Heart left ventricle (tissue), 16 donors: Measurements from ENCODE around the gene SIX2. TPM values are rescaled to one million over a fixed set of nuclear protein-coding genes. Genes with fewer than 3 reads are reported as not detected.

Source experiments
- ATAC-seq, 4 donors: fragments of 200-7000 bp; cut with Tn5 transposase; one replicate each; pipeline ENCODE4 v1.9.1; 2020 to 2022; ENCODE audit warnings: moderate library complexity in 4 of 4, mild to moderate bottlenecking in 3 of 4, moderate number of reproducible peaks in 1 of 4
- DNase-seq, 5 donors: peaks; one replicate each; pipeline ENCODE4 v3.0.0-alpha.2; 2020
- H3K27ac ChIP-seq, 12 donors: fragments of 200-600 bp; sonication (generic) in 4 of 12; one replicate each; pipeline versions ENCODE4 v1.5.0 to v1.8.0; 2016 to 2022; ENCODE audit warnings: mild to moderate bottlenecking in 2 of 12
- H3K27me3 ChIP-seq, 9 donors: fragments of 200-600 bp; sonication (generic) in 2 of 9; one replicate each; pipeline versions ENCODE4 v1.5.1 to v1.8.0; 2016 to 2022; ENCODE audit warnings: mild to moderate bottlenecking in 3 of 9
- H3K36me3 ChIP-seq, 9 donors: fragments of 200-600 bp; sonication (generic) in 2 of 9; one replicate each; pipeline versions ENCODE4 v1.5.0 to v1.8.0; 2018 to 2022; ENCODE audit warnings: mild to moderate bottlenecking in 2 of 9
- H3K4me1 ChIP-seq, 12 donors: fragments of 200-600 bp; sonication (generic) in 4 of 12; one replicate each; pipeline versions ENCODE4 v1.5.0 to v1.8.0; 2016 to 2022; ENCODE audit warnings: mild to moderate bottlenecking in 3 of 12
- H3K4me3 ChIP-seq, 12 donors: fragments of 200-600 bp; sonication (generic) in 4 of 12; one replicate each; pipeline versions ENCODE4 v1.5.0 to v1.8.0; 2017 to 2022; ENCODE audit warnings: mild to moderate bottlenecking in 9 of 12, moderate library complexity in 4 of 12
- H3K9me3 ChIP-seq, 12 donors: fragments of 200-600 bp; sonication (generic) in 4 of 12; one replicate each; pipeline versions ENCODE4 v1.5.0 to v1.8.0; 2016 to 2022; ENCODE audit warnings: mild to moderate bottlenecking in 1 of 12
- POLR2A ChIP-seq, 2 donors: fragments of 450-650 bp; IDR thresholded peaks; one replicate each; pipeline ENCODE4 v1.6.1; 2017; ENCODE audit warnings: antibody characterized with exemption in 2 of 2, mild to moderate bottlenecking in 2 of 2, moderate library complexity in 2 of 2
- WGBS, 4 donors: extraction: QIAGEN DNeasy Blood & Tissue Kit in 2 of 4; methylation state at CpG; one replicate each; pipeline versions ENCODE4 v1.1.5 to v1.1.7; 2013 to 2018; 5-methylcytosine and 5-hydroxymethylcytosine counted together
- intact Hi-C, 10 donors: fragments of 100-400 bp; cut with DNase I; formaldehyde crosslinking; loops; one replicate each; pipeline versions ENCODE4 v1.11.1 to v1.14.2; 2022
- polyA plus RNA-seq, 2 donors: library from polyadenylated mRNA; stranded (reverse); fragments of 200-250 nt; gene quantifications; one replicate each; pipeline ENCODE4 v1.2.3, GENCODE V29; 2013
- total RNA-seq, 9 donors: library from RNA; depleted of rRNA in 2 of 9; stranded (reverse); fragments of >200 nt in 2 of 9; fragmentation: NEBNext Ultra II Directional in 3 of 9; extraction: Animal tissue kit (Norgen Biotek cat#: 25700) in 3 of 9; gene quantifications; one replicate each; pipeline versions ENCODE4 v1.1.0 to v1.2.4, GENCODE V29; 2016 to 2023
- TF ChIP-seq, protein P1 (sequence below), 12 donors: fragments of 200-600 bp; sonication (generic) in 4 of 12; IDR thresholded peaks; one replicate each; pipeline versions ENCODE4 v1.5.0 to v1.8.0; 2018 to 2022; ENCODE audit warnings: antibody characterized with exemption in 12 of 12, mild to moderate bottlenecking in 5 of 12
- donor health status: ischemic (EF 13 %, LVEDD 7.1; RV severe dilation, severe dysfunction).
- donor health status: healthy with polysubstance abuse.
- donor health status: DM: no; HTN: yes; CAD: no.
- donor health status: DM: no; HTN: no; CAD: no.
- donor health status: ischemic (EF 25% LVEDD 6.9; RV normal size, moderate dysfunction).
- donor health status: ischemic (EF 25% LVEDD 5.7; RV mildly dilated, moderate dysfunction).
- donor health status: healthy.
- donor health status: DM: yes; HTN: yes; CAD: no.
- donor health status: ischemic (EF 35%, LVEDD 5.7; RV mildly dilated, moderate dysfunction).
- donor health status: nonischemic (EF 11% LVEDD 7.7; RV severe dilation, severe dysfunction).
- donor health status: DM: yes; HTN: yes; CAD: no.
- donor health status: PGD.
- donor health status: ischemic (EF 29% LVEDD 5.4; RV normal size, mild dysfunction).
- donor health status: nonischemic (EF 23%, LVEDD 6.1; RV moderate dilation, normal function).

The SIX2 gene
- total and polyA plus RNA-seq, 11 donors, result 0.32 to 2.0 (median 0.99) TPM

DNA sequence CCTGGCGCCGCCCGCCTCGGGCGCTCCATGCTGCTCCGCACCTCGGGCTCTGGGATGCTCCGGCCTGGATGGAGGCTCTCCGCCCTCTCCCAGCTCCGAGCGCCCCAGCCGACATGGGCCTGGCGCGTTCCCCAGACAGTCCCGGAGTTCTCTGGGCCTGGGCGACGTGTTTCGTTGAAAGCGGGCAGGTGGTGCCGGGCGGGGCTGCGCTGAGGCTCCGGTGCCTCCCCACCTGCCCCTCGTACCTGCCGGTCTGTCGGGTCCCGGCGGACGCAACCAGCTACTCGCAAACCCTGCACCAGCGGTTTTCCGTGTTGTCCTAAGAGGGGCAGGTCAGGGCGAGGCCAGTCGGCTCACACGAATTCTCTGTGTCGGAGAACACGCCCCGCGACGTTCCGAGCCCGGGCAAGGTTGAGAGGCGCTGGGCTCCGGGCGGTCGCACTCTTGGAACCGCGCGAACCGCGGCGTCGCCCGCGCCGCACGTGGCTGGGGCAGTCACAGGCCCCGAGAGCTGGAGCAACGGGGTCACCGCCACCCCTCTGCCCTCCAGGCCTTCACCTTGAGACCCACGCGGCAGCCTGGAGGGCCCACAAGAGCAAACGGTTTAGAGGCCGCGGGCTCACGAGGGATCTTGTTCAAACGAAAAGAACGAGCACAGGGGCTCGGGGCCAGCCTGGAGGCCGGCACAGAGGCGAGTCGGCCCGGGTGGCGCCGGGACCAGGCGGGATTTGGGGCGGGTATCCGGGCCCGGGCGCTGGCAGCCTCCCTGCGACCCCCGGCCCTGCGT, 4.2 kb upstream of the SIX2 start:
- Histone ChIP-seq H3K4me3 (peak overlapping the region; percentile 27 to 61 (median 48)), H3K9me3 (no peaks in the 10 kb centered on the region), H3K27me3 (peaks cover 32 to 85% (median 54%) of the 10 kb centered on the region in 9 donors), H3K36me3 (no peaks in the 10 kb centered on the region), H3K27ac (peak overlapping the region in 5 of 12 donors; percentile 17 to 56 (median 38)), H3K4me1 (peaks cover 4 to 45% (median 27%) of the 10 kb centered on the region in 12 donors)
- intact Hi-C loops, result no loop called here
- WGBS, 4 donors, result 3 to 15% (median 7%) methylated on average over 36 to 83 of the region's 83 CpGs
- no peak for TF ChIP-seq POLR2A (IDR thresholded peaks at IDR 0.05)
- TF ChIP-seq, protein P1, sequence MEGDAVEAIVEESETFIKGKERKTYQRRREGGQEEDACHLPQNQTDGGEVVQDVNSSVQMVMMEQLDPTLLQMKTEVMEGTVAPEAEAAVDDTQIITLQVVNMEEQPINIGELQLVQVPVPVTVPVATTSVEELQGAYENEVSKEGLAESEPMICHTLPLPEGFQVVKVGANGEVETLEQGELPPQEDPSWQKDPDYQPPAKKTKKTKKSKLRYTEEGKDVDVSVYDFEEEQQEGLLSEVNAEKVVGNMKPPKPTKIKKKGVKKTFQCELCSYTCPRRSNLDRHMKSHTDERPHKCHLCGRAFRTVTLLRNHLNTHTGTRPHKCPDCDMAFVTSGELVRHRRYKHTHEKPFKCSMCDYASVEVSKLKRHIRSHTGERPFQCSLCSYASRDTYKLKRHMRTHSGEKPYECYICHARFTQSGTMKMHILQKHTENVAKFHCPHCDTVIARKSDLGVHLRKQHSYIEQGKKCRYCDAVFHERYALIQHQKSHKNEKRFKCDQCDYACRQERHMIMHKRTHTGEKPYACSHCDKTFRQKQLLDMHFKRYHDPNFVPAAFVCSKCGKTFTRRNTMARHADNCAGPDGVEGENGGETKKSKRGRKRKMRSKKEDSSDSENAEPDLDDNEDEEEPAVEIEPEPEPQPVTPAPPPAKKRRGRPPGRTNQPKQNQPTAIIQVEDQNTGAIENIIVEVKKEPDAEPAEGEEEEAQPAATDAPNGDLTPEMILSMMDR (IDR thresholded peaks at IDR 0.05), result no peak
- DNase-seq (no peak), ATAC-seq (no peak)

- H3K4me1 ChIP-seq, result peaks cover 4 to 48% (median 32%) of the 10 kb centered on the region in 12 donors
- WGBS, 4 donors, result 30 to 47% (median 37%) methylated on average over 12 to 13 of the region's 13 CpGs
- H3K27me3 ChIP-seq, result peaks cover 38 to 92% (median 59%) of the 10 kb centered on the region in 9 donors
- intact Hi-C loops, result no loop called here
- H3K36me3 ChIP-seq, result no peaks in the 10 kb centered on the region
- TF ChIP-seq, protein P1 (IDR thresholded peaks at IDR 0.05), result no peak
- no peak for TF ChIP-seq POLR2A (IDR thresholded peaks at IDR 0.05)
- no peak overlapping the region for H3K27ac ChIP-seq
- ATAC-seq, result no peak
- H3K9me3 ChIP-seq, result no peaks in the 10 kb centered on the region
- DNase-seq, result no peak
- H3K4me3 ChIP-seq, result no peak overlapping the region
These were observed 3.5 kb upstream of the SIX2 start for GRCh38 chr2:45012733-45013132.

DNA sequence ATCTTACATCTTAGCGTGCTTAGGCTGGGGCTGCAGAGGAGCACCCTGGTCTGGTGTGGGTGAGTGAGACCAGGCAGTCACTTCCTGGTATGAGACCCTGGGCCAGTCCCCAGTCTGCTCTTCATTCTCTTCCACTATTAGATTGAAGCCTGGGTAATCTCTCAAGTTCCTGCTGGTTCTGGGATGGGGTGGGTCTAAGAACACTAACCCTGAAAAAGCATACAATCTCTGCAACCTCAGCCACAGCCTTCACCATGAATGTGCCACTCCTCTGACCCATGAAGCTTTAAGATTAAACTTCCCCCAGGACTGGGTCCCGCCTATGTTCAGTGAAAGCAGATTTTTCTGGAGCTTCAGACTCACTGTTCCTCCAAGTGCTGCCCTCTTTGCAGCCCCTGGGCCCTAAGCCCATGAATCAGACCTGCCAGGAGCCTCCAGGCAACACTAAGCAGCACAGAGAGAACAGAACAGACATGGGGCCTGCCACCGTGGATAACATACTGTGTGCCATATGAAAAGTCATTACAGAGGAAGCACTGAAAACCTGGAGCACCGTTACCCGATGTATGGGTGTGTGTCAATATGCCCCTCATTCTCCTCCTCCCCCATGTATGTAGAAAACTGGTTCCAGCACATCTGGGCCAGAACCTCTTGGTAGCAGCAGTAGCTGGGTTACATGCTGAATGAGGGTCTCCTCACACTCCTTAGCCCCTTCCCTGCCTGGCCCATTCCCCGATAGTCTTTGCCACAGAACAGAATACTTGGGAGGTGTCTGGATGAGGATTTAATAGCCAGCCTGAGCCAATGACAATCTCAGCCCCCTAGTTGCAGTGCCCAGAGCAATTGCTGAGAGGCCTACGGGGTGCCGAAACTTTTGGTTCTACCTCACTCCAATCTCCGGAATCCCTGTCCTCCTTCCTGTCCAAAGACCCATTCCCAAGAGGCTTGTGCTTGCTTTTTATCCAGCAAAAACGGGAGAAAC, 2.7 kb upstream of the SIX2 start:
- intact Hi-C loops, result no loop called here
- H3K27me3 ChIP-seq, result peaks cover 47 to 95% (median 65%) of the 10 kb centered on the region in 9 donors
- H3K36me3 ChIP-seq, result no peaks in the 10 kb centered on the region
- 42 to 48% (median 45%) methylated on average over 9 to 10 of the region's 10 CpGs for WGBS, 4 donors
- TF ChIP-seq, protein P1 (IDR thresholded peaks at IDR 0.05), result no peak
- no peak for TF ChIP-seq POLR2A (IDR thresholded peaks at IDR 0.05)
- DNase-seq, result no peak
- no peaks in the 10 kb centered on the region for H3K9me3 ChIP-seq
- peaks cover 4 to 49% (median 32%) of the 10 kb centered on the region in 12 donors for H3K4me1 ChIP-seq
- no peak overlapping the region for H3K4me3 ChIP-seq
- no peak for ATAC-seq
- H3K27ac ChIP-seq, result no peak overlapping the region
